Measurements from ENCODE around the gene SLC13A5.

DNA sequence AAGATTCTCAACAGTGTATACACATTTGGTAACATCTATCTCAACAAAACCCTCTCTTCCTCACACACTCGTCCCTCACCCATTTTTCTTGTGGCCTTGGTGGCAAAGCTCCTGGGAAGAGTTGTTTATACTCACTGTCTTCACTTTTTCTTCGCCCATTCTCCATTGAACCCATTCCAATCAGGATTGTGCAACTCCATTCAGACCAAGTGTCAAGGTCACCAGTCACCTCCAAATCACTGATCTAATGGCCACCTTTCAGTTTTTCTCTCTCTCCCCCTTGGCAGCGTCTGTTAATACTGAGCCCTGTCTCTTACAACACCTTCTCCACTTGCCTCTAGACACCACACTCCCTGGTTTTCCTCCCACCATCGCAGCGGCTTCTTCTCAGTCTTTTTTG is 8.6 kb upstream of the SLC13A5 start:
- TF ChIP-seq, protein P1, sequence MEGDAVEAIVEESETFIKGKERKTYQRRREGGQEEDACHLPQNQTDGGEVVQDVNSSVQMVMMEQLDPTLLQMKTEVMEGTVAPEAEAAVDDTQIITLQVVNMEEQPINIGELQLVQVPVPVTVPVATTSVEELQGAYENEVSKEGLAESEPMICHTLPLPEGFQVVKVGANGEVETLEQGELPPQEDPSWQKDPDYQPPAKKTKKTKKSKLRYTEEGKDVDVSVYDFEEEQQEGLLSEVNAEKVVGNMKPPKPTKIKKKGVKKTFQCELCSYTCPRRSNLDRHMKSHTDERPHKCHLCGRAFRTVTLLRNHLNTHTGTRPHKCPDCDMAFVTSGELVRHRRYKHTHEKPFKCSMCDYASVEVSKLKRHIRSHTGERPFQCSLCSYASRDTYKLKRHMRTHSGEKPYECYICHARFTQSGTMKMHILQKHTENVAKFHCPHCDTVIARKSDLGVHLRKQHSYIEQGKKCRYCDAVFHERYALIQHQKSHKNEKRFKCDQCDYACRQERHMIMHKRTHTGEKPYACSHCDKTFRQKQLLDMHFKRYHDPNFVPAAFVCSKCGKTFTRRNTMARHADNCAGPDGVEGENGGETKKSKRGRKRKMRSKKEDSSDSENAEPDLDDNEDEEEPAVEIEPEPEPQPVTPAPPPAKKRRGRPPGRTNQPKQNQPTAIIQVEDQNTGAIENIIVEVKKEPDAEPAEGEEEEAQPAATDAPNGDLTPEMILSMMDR (IDR thresholded peaks at IDR 0.05 in 2 of 3, conservative IDR thresholded peaks at IDR 0.05 in 1 of 3; ENCODE audit: borderline replicate concordance in 1 of 3, insufficient read depth in 1 of 3, low read depth in 2 of 3, low read length in 2 of 3) = no peak
- TF ChIP-seq YY1 (IDR thresholded peaks at IDR 0.05; ENCODE audit: extremely low read depth, insufficient replicate concordance, low read depth, low read length) = no peak
- TF ChIP-seq SRF (IDR thresholded peaks at IDR 0.05; ENCODE audit: low read depth) = no peak
- TF ChIP-seq POLR2AphosphoS5 (IDR thresholded peaks at IDR 0.05; ENCODE audit: low read depth, low read length) = no peak
- TF ChIP-seq ZFX (IDR thresholded peaks at IDR 0.05) = no peak
- TF ChIP-seq SIN3A (IDR thresholded peaks at IDR 0.05; ENCODE audit: low read depth) = no peak
- TF ChIP-seq JUND (IDR thresholded peaks at IDR 0.05) = no peak
- no peak for TF ChIP-seq TCF7L2 (IDR thresholded peaks at IDR 0.05; ENCODE audit: borderline replicate concordance, extremely low read depth, insufficient read depth, insufficient read length)
- no peak for TF ChIP-seq SP1 (IDR thresholded peaks at IDR 0.05; ENCODE audit: low read depth)
- no peak for TF ChIP-seq POLR2A (IDR thresholded peaks at IDR 0.05; ENCODE audit: borderline replicate concordance, extremely low read depth, insufficient read depth, insufficient read length)
- no peak for TF ChIP-seq CEBPB (IDR thresholded peaks at IDR 0.05; ENCODE audit: low read depth)
